GM12872 (cell line): Measurements from ENCODE around the gene CALB2.

ENCODE experiments used
- TF ChIP-seq, protein P1 (sequence below): IDR thresholded peaks from 3 replicates; pipeline ENCODE4 v1.5.1; 2011; ENCODE audit warnings: low read depth, mild to moderate bottlenecking, low read length, moderate library complexity; ENCODE audit not compliant: insufficient read depth

The CALB2 gene

GRCh38 chr16:71409011-71409775, 50.7 kb downstream of the CALB2 start:
- TF ChIP-seq, protein P1, sequence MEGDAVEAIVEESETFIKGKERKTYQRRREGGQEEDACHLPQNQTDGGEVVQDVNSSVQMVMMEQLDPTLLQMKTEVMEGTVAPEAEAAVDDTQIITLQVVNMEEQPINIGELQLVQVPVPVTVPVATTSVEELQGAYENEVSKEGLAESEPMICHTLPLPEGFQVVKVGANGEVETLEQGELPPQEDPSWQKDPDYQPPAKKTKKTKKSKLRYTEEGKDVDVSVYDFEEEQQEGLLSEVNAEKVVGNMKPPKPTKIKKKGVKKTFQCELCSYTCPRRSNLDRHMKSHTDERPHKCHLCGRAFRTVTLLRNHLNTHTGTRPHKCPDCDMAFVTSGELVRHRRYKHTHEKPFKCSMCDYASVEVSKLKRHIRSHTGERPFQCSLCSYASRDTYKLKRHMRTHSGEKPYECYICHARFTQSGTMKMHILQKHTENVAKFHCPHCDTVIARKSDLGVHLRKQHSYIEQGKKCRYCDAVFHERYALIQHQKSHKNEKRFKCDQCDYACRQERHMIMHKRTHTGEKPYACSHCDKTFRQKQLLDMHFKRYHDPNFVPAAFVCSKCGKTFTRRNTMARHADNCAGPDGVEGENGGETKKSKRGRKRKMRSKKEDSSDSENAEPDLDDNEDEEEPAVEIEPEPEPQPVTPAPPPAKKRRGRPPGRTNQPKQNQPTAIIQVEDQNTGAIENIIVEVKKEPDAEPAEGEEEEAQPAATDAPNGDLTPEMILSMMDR: no peak

DNA sequence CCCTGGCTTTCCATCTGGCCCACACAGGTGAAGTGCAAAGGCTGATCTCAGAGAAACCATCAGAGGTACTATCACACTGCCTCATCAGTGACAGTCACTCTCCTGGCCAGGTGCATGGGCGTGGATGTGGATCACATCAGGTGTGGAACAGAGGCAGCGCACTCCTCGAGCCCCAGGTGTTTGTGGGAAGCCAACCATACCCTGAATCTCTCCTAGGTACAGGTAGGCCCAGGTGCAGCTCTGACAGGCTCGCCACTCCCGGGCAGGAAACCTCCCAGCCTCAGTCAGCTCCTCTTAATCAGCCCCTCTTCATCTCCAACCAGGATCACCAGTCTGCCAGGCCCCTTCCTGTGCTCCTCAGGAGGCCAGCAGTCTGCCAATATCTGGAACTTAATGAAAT, 51.6 kb downstream of the CALB2 start:
- TF ChIP-seq, protein P1: no peak

DNA sequence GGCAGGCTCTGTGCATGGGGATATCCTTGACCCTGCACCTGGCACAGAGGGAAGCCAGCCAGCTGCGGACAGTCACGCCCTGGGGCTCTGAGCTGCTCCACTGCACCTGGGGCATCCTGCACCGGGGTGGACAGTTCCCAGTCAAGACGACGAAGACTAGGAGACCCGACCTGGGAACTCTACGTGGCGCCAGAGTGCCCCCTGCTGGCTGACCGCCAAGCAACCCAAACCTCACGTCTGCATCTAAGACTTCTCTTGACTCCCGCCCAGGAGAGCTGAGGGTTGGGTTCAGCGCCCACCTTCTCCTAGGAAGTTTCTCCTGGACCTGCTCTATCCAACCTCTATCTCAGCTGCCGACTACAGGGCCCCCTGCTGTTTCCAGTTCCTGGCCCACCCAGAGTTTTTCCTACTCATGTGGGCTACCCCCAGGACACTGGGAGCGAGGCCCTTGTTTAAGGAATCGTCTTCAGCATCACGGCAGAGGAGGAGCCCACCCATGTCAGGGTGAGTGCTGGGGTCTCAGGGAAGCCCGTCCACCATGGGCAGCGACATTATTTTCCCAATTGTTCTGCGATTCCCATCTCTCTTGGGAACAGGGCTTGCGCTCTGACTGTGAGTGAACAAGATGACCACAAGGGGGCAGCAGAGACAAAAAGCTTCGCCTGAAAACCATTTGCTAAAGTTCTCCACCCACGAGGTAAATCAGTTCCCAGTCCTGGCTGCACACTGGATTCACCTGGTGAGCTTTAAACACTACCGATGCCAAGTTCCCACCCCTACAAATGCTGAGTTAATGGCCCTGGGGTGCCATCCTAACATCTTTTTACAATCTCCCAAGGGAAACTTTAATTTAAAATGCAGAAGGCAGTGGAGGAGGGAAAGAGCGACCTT, 54.0 kb downstream of the CALB2 start:
- TF ChIP-seq, protein P1: peak; percentile 85

- TF ChIP-seq, protein P1: no peak
These were observed 54.8 kb downstream of the CALB2 start for GRCh38 chr16:71413341-71413740.

DNA sequence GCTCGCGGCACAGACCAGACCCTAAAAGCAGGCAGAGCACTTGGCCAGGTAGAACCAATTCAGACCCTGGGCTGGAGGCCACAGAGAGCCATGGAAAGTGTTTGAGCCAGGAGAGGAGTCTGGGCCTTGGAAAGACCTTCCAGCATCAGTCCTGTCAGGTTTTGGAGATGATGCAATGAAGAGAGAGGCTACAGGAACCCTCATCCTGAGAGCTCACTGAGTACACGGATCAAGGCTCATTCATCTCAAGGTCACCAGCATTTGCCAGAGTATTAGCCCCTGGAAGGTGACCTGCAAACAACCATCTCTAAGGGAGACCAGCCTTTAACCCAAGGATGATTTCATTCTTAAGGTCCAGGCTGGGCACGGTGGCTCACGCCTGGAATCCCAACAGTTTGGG, 55.5 kb downstream of the CALB2 start:
- TF ChIP-seq, protein P1: no peak

GRCh38 chr16:71421911-71422310, 63.4 kb downstream of the CALB2 start:
- TF ChIP-seq, protein P1: peak; percentile 77

GRCh38 chr16:71423016-71423415, 64.5 kb downstream of the CALB2 start:
- TF ChIP-seq, protein P1: no peak
